ENCODE measurements around the gene MCM9.
A peak's percentile ranks its signal among the peaks of the same experiment; 100 is the strongest.

MCM9 gene

DNA sequence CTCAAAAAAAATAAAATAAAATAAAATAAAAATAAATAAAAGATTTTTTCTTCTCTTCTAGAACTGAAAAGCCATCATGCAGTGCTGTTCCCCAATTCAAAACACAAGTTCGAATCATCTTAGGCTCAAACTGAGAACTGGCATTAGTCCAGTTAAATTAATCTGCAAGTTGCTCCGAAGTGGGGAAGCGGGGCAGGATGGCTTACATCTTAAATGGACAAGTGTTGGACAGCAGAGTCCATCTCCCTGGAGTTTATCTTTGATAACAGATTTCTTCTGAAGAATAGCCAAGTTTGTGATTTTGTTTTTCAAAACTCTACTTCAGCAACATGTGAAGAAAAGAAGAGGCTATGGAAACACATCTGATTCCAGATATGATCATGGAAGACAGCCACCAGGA is 152.3 kb downstream of the MCM9 start:
- Histone ChIP-seq H3K27ac (ENCODE audit: low read depth, low read length) (no peak overlapping the region), H3K18ac (ENCODE audit: low read length) (no peak overlapping the region), H3K14ac (ENCODE audit: low read length) (no peak overlapping the region), H3K79me2 (ENCODE audit: control insufficient read depth, insufficient read depth, low read length, poor library complexity) (no peaks in the 10 kb centered on the region), H3K79me1 (ENCODE audit: low read length) (peaks cover 2% of the 10 kb centered on the region), H3K4ac (ENCODE audit: low read depth, low read length) (no peak overlapping the region), H3K9ac (ENCODE audit: low read length) (no peak overlapping the region), H3K4me1 (ENCODE audit: control insufficient read depth in 1 of 2, insufficient read depth in 2 of 2, low read length in 2 of 2) (peaks cover 0 to 11% of the 10 kb centered on the region in 2 experiments), H3K9me3 (ENCODE audit: insufficient read depth, low read depth, low read length) (no peaks in the 10 kb centered on the region), H4K8ac (ENCODE audit: low read depth, low read length) (no peak overlapping the region), H2BK5ac (ENCODE audit: low read depth, low read length, poor library complexity) (no peak overlapping the region), H3K27me3 (ENCODE audit: insufficient read depth, low read length) (no peaks in the 10 kb centered on the region), H2BK120ac (ENCODE audit: insufficient read depth, low read length, poor library complexity) (no peak overlapping the region), H3K23ac (ENCODE audit: low read length) (no peak overlapping the region), H3K4me3 (ENCODE audit: low read depth, low read length) (no peak overlapping the region), H2AK5ac (ENCODE audit: low read length) (no peak overlapping the region), H4K91ac (ENCODE audit: low read depth, low read length) (no peak overlapping the region), H2BK12ac (ENCODE audit: low read length) (no peak overlapping the region), H3K4me2 (ENCODE audit: low read length) (no peak overlapping the region), H2AFZ (ENCODE audit: insufficient read depth, low read length, poor library complexity) (no peak overlapping the region), H3K36me3 (ENCODE audit: control insufficient read depth in 1 of 2, insufficient read depth in 2 of 2, low read length in 2 of 2) (no peaks in the 10 kb centered on the region), H4K12ac (ENCODE audit: low read depth, low read length) (no peak overlapping the region)
- no peak for DNase-seq
- no CpG with 5 or more reads among the region's 3 CpGs for WGBS (ENCODE audit: extremely low coverage, insufficient coverage, insufficient read length)

GRCh38 chr6:118781897-118782296 is 153.1 kb downstream of the MCM9 start:
- H2BK5ac ChIP-seq (ENCODE audit: low read depth, low read length, poor library complexity), result no peak overlapping the region
- no peak overlapping the region for H2AFZ ChIP-seq (ENCODE audit: insufficient read depth, low read length, poor library complexity)
- no peak overlapping the region for H3K27ac ChIP-seq (ENCODE audit: low read depth, low read length)
- H3K9ac ChIP-seq (ENCODE audit: low read length), result no peak overlapping the region
- no peaks in the 10 kb centered on the region for H3K9me3 ChIP-seq (ENCODE audit: insufficient read depth, low read depth, low read length)
- no peak overlapping the region for H2AK5ac ChIP-seq (ENCODE audit: low read length)
- H3K4me2 ChIP-seq (ENCODE audit: low read length), result no peak overlapping the region
- no peak overlapping the region for H3K23ac ChIP-seq (ENCODE audit: low read length)
- no peak overlapping the region for H4K12ac ChIP-seq (ENCODE audit: low read depth, low read length)
- no peaks in the 10 kb centered on the region for H3K79me2 ChIP-seq (ENCODE audit: control insufficient read depth, insufficient read depth, low read length, poor library complexity)
- no peak overlapping the region for H3K4ac ChIP-seq (ENCODE audit: low read depth, low read length)
- H4K8ac ChIP-seq (ENCODE audit: low read depth, low read length), result no peak overlapping the region
- H3K4me1 ChIP-seq (ENCODE audit: control insufficient read depth in 1 of 2, insufficient read depth in 2 of 2, low read length in 2 of 2), result peaks cover 3 to 12% of the 10 kb centered on the region in 2 experiments
- no peak overlapping the region for H3K14ac ChIP-seq (ENCODE audit: low read length)
- H2BK120ac ChIP-seq (ENCODE audit: insufficient read depth, low read length, poor library complexity), result no peak overlapping the region
- H3K18ac ChIP-seq (ENCODE audit: low read length), result no peak overlapping the region
- no peak overlapping the region for H2BK12ac ChIP-seq (ENCODE audit: low read length)
- H4K91ac ChIP-seq (ENCODE audit: low read depth, low read length), result no peak overlapping the region
- H3K79me1 ChIP-seq (ENCODE audit: low read length), result peaks cover 2% of the 10 kb centered on the region
- H3K27me3 ChIP-seq (ENCODE audit: insufficient read depth, low read length), result no peaks in the 10 kb centered on the region
- DNase-seq, result no peak
- no peaks in the 10 kb centered on the region for H3K36me3 ChIP-seq (ENCODE audit: control insufficient read depth in 1 of 2, insufficient read depth in 2 of 2, low read length in 2 of 2)
- H3K4me3 ChIP-seq (ENCODE audit: low read depth, low read length), result no peak overlapping the region
- WGBS (ENCODE audit: extremely low coverage, insufficient coverage, insufficient read length), result no CpG with 5 or more reads among the region's 2 CpGs

DNA sequence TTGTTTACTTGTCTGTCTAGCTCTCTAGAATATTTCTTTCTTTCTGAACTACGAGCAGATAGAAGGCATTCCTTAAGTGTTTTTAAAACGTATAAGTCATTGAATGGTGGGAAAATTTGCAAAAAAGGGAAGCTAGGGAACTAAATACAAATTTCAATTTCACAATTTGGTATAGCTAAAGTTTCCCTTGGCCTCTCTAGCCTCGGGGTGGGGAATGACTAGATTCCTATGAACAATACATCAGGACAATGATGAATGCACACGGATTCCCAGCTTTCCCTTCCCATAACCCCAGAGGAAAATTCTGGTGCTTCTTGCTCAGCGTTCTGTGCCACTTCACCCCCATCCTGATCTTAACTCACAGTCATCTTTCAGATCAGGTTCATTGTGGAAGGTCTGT is 154.3 kb downstream of the MCM9 start:
- no peak overlapping the region for H3K18ac ChIP-seq (ENCODE audit: low read length)
- H3K27ac ChIP-seq (ENCODE audit: low read depth, low read length), result no peak overlapping the region
- no peaks in the 10 kb centered on the region for H3K9me3 ChIP-seq (ENCODE audit: insufficient read depth, low read depth, low read length)
- H4K12ac ChIP-seq (ENCODE audit: low read depth, low read length), result no peak overlapping the region
- H3K79me2 ChIP-seq (ENCODE audit: control insufficient read depth, insufficient read depth, low read length, poor library complexity), result no peaks in the 10 kb centered on the region
- no peak overlapping the region for H2BK5ac ChIP-seq (ENCODE audit: low read depth, low read length, poor library complexity)
- H4K91ac ChIP-seq (ENCODE audit: low read depth, low read length), result no peak overlapping the region
- H2AFZ ChIP-seq (ENCODE audit: insufficient read depth, low read length, poor library complexity), result peak overlapping the region; percentile 46
- H3K4ac ChIP-seq (ENCODE audit: low read depth, low read length), result no peak overlapping the region
- H3K4me1 ChIP-seq (ENCODE audit: control insufficient read depth in 1 of 2, insufficient read depth in 2 of 2, low read length in 2 of 2), result peaks cover 3 to 9% of the 10 kb centered on the region in 2 experiments
- DNase-seq, result peak in 1 of 2 donors; percentile 31
- no peak overlapping the region for H4K8ac ChIP-seq (ENCODE audit: low read depth, low read length)
- H3K4me2 ChIP-seq (ENCODE audit: low read length), result no peak overlapping the region
- H3K79me1 ChIP-seq (ENCODE audit: low read length), result peaks cover 2% of the 10 kb centered on the region
- no peak overlapping the region for H2AK5ac ChIP-seq (ENCODE audit: low read length)
- H3K36me3 ChIP-seq (ENCODE audit: control insufficient read depth in 1 of 2, insufficient read depth in 2 of 2, low read length in 2 of 2), result no peaks in the 10 kb centered on the region
- H3K23ac ChIP-seq (ENCODE audit: low read length), result no peak overlapping the region
- H3K14ac ChIP-seq (ENCODE audit: low read length), result no peak overlapping the region
- WGBS (ENCODE audit: extremely low coverage, insufficient coverage, insufficient read length), result no CpG with 5 or more reads among the region's 5 CpGs
- no peak overlapping the region for H2BK120ac ChIP-seq (ENCODE audit: insufficient read depth, low read length, poor library complexity)
- peak overlapping the region; percentile 47 for H2BK12ac ChIP-seq (ENCODE audit: low read length)
- no peak overlapping the region for H3K9ac ChIP-seq (ENCODE audit: low read length)
- H3K27me3 ChIP-seq (ENCODE audit: insufficient read depth, low read length), result no peaks in the 10 kb centered on the region
- no peak overlapping the region for H3K4me3 ChIP-seq (ENCODE audit: low read depth, low read length)

GRCh38 chr6:118776607-118777549 is 158.1 kb downstream of the MCM9 start:
- Histone ChIP-seq H4K91ac (ENCODE audit: low read depth, low read length) (peak overlapping the region; percentile 30), H4K12ac (ENCODE audit: low read depth, low read length) (no peak overlapping the region), H3K79me1 (ENCODE audit: low read length) (peaks cover 16% of the 10 kb centered on the region), H2AFZ (ENCODE audit: insufficient read depth, low read length, poor library complexity) (no peak overlapping the region), H3K9ac (ENCODE audit: low read length) (peak overlapping the region; percentile 2), H3K36me3 (ENCODE audit: control insufficient read depth in 1 of 2, insufficient read depth in 2 of 2, low read length in 2 of 2) (no peaks in the 10 kb centered on the region), H3K4me3 (ENCODE audit: low read depth, low read length) (no peak overlapping the region), H3K4me1 (ENCODE audit: control insufficient read depth in 1 of 2, insufficient read depth in 2 of 2, low read length in 2 of 2) (peaks cover 11 to 25% of the 10 kb centered on the region in 2 experiments), H3K27me3 (ENCODE audit: insufficient read depth, low read length) (no peaks in the 10 kb centered on the region), H3K23ac (ENCODE audit: low read length) (no peak overlapping the region), H3K18ac (ENCODE audit: low read length) (no peak overlapping the region), H2BK12ac (ENCODE audit: low read length) (peak overlapping the region; percentile 25), H2AK5ac (ENCODE audit: low read length) (no peak overlapping the region), H3K79me2 (ENCODE audit: control insufficient read depth, insufficient read depth, low read length, poor library complexity) (no peaks in the 10 kb centered on the region), H3K4ac (ENCODE audit: low read depth, low read length) (no peak overlapping the region), H2BK5ac (ENCODE audit: low read depth, low read length, poor library complexity) (no peak overlapping the region), H4K8ac (ENCODE audit: low read depth, low read length) (no peak overlapping the region), H3K14ac (ENCODE audit: low read length) (no peak overlapping the region), H3K4me2 (ENCODE audit: low read length) (no peak overlapping the region), H3K27ac (ENCODE audit: low read depth, low read length) (peak overlapping the region; percentile 14), H2BK120ac (ENCODE audit: insufficient read depth, low read length, poor library complexity) (no peak overlapping the region), H3K9me3 (ENCODE audit: insufficient read depth, low read depth, low read length) (no peaks in the 10 kb centered on the region)
- WGBS (ENCODE audit: extremely low coverage, insufficient coverage, insufficient read length), result no CpG with 5 or more reads among the region's 5 CpGs
- DNase-seq, result peak; percentile 86 to 94

Data from trophoblast cell (in vitro differentiated cells and primary cell).